ENCODE measurements around the gene PKHD1.
"Not testable (repeated sequence)": the region's sequence is repeated elsewhere in the genome, so short reads cannot be mapped to it uniquely, and the experiment has no call there.

PKHD1 gene

DNA sequence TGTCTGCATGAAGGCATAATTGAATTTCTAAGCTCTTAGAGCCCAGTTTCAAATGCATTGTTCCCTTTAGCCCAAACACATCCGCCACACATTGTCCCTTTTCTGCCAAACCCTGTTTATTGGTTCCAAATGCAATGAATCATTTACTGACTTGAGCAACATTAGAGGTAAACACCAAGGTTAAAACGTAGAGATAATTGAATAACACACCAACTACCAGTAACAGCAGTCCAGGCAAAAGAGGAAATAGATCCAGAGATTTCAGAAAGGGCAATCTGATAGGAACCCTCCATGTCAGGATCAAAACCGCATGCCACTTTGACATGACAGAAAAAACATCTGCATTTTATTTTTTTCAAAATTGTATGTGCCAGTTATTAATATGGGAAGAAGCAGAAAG, 114.8 kb downstream of the PKHD1 start:
- intact Hi-C loops (cut with micrococcal nuclease): no loop called here
- H3K36me3 Mint-ChIP-seq (ENCODE audit: low read depth): no peaks in the 10 kb centered on the region
- H3K27ac Mint-ChIP-seq: no peak overlapping the region
- H3K9me3 Mint-ChIP-seq: no peaks in the 10 kb centered on the region
- no peaks in the 10 kb centered on the region for H3K27me3 Mint-ChIP-seq
- H3K4me1 Mint-ChIP-seq (ENCODE audit: low read depth): no peaks in the 10 kb centered on the region
- H3K4me3 Mint-ChIP-seq: no peak overlapping the region

DNA sequence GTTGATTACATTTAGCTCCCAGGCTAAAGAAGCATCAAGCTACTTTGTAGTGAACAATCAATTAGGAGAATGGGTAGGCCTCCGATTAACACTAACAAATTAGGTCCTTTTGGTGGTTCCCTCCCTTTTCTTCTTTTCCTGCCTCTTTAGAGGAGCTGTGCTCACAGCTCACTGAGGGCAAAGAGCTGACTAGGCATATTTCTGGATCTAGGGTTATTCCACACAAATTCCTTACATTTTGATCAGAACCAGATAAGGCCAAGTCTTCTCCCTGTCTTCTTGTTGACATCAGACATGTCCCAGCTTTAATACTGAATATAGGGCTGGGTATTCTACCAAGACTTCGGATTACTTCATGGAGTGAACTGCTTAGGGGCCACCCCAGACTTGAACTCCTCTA, 119.1 kb downstream of the PKHD1 start:
- intact Hi-C loops (cut with micrococcal nuclease): no loop called here
- no peak overlapping the region for H3K4me3 Mint-ChIP-seq
- no peaks in the 10 kb centered on the region for H3K36me3 Mint-ChIP-seq (ENCODE audit: low read depth)
- no peak overlapping the region for H3K27ac Mint-ChIP-seq
- no peaks in the 10 kb centered on the region for H3K9me3 Mint-ChIP-seq
- peaks cover 1% of the 10 kb centered on the region for H3K27me3 Mint-ChIP-seq
- H3K4me1 Mint-ChIP-seq (ENCODE audit: low read depth): no peaks in the 10 kb centered on the region

DNA sequence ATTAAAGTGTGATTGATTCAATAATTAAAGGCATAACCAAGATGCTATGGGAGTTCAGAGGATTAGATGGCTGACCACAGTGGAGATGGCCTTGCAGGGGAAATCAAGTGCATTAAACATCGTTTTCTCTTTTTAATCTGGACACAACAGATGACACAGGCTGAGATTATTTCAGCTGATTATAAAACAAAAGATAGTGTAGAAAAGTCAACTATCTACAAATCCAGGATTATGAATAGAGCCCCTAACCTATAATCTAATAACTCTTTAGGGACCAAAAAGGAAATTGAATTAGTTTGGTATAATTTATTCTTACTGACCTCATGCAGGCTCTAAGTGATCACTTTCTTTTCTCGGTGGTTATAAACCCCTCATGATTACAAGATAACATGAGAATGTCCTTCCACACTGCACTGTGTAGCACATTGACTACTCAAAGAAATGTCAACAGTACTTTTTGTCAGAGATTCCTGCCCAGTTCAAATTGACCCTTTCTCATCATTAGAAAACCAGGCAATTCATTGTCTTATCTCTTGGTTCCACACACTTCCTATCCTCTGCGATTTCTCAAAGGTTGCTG, 122.1 kb downstream of the PKHD1 start:
- no peak overlapping the region for H3K27ac Mint-ChIP-seq
- no peaks in the 10 kb centered on the region for H3K9me3 Mint-ChIP-seq
- intact Hi-C loops (cut with micrococcal nuclease): no loop called here
- no peaks in the 10 kb centered on the region for H3K4me1 Mint-ChIP-seq (ENCODE audit: low read depth)
- H3K36me3 Mint-ChIP-seq (ENCODE audit: low read depth): no peaks in the 10 kb centered on the region
- no peak overlapping the region for H3K4me3 Mint-ChIP-seq
- H3K27me3 Mint-ChIP-seq: peaks cover 1% of the 10 kb centered on the region

DNA sequence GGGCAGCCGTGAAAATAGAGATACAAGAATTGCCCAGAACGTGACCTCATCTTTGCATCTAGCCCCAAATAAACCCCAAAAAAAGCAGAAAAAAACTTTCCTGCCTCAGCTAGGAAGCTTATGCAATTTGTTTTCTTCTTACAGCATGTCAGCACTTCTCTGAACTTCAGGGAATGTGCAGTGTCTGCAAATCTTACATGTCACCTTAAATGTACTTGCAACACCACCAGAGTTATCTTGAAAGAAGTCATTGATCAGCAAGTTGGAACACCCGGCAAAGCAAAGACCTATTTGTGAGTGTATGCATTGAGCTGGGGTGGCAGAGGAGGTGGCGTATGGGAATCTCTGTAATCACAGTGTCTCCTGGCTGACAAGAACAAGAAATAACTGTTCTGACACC, 123.4 kb downstream of the PKHD1 start:
- H3K27ac Mint-ChIP-seq: peak overlapping the region; percentile 33
- H3K27me3 Mint-ChIP-seq: peaks cover 3% of the 10 kb centered on the region
- no peaks in the 10 kb centered on the region for H3K36me3 Mint-ChIP-seq (ENCODE audit: low read depth)
- no peak overlapping the region for H3K4me3 Mint-ChIP-seq
- intact Hi-C loops (cut with micrococcal nuclease): no loop called here
- H3K9me3 Mint-ChIP-seq: no peaks in the 10 kb centered on the region
- no peaks in the 10 kb centered on the region for H3K4me1 Mint-ChIP-seq (ENCODE audit: low read depth)

DNA sequence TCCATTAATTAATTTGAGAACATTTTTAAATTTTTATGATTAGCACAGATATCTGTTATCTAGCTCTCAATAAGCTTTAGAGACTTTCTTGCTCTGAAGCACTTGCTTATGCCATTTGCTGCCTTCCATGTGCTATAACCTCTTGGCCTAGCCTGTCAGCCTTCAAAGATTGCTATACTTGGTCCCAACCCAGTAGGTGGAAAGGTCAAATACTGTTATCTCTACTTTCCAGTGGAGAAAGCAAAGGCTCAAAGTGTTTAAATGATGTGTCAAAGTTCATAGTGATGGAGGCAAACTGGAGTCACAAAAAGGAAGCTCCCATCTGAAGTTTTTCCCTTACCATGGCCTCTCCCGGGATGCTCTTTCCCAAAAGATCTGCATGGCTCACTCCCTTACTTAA, 125.1 kb downstream of the PKHD1 start:
- H3K27ac Mint-ChIP-seq: no peak overlapping the region
- H3K27me3 Mint-ChIP-seq: peaks cover 3% of the 10 kb centered on the region
- no peak overlapping the region for H3K4me3 Mint-ChIP-seq
- no peaks in the 10 kb centered on the region for H3K4me1 Mint-ChIP-seq (ENCODE audit: low read depth)
- H3K36me3 Mint-ChIP-seq (ENCODE audit: low read depth): no peaks in the 10 kb centered on the region
- intact Hi-C loops (cut with micrococcal nuclease): no loop called here
- no peaks in the 10 kb centered on the region for H3K9me3 Mint-ChIP-seq

DNA sequence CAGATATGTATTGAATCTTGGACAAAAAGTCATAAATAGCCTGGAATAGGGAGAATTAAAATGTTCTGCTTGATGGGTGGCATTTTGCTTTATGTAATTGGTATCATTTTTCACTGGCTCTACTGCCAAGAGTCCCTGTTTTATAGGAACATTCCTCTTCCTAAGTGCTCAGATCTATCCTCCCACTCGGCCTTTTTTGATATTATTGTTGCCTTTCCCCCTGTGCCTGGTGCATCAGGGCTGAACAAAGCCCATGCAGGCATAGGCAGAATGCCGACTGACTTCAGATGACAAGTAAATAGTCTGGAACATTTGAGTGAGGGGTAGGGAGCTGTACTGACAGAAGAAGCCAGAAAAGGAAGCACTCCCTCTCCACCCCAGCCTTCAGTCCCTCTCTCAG, 127.0 kb downstream of the PKHD1 start:
- intact Hi-C loops (cut with micrococcal nuclease): no loop called here
- Mint-ChIP-seq H3K4me1 (ENCODE audit: low read depth) (no peaks in the 10 kb centered on the region), H3K4me3 (no peak overlapping the region), H3K27me3 (peaks cover 1% of the 10 kb centered on the region), H3K36me3 (ENCODE audit: low read depth) (no peaks in the 10 kb centered on the region), H3K27ac (no peak overlapping the region), H3K9me3 (no peaks in the 10 kb centered on the region)

DNA sequence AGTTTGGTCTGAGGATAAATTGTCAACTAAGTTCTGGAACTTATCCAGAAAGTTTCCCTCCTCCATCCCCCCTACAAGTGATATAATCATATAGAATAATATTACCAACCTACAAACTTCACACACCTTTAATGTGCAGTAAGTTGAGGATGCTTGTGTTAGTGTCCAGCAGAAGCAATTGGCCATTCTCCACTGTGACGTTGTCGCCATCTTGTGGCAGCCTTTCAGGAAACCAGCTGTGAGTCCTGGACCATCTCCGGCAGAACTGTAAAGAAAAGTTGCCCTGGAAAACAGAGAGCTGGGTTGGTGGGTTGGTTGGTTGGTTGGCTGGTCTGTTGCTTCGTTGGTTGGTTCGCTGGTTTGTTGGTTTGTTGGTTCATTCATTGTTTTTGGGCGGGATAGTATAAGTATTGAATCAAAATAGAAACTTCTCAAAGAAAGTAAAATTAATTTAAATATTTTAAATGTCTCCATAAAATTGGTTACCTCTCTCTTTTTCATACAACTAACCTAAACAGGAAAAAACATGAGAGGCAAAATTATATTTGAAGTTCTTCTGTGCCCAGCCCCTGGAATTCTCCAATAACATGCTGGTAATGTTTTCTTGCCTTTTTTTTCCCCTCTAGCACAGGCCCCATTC, 127.5 kb downstream of the PKHD1 start:
- intact Hi-C loops (cut with micrococcal nuclease): loop anchor here (2.0 to 10.0 kb wide), 3 partner anchors 103 to 1143 kb away; no protein-coding TSS in a partner anchor
- H3K27ac Mint-ChIP-seq: no peak overlapping the region
- H3K9me3 Mint-ChIP-seq: no peaks in the 10 kb centered on the region
- H3K36me3 Mint-ChIP-seq (ENCODE audit: low read depth): no peaks in the 10 kb centered on the region
- peaks cover 1% of the 10 kb centered on the region for H3K27me3 Mint-ChIP-seq
- H3K4me3 Mint-ChIP-seq: no peak overlapping the region
- H3K4me1 Mint-ChIP-seq (ENCODE audit: low read depth): no peaks in the 10 kb centered on the region

DNA sequence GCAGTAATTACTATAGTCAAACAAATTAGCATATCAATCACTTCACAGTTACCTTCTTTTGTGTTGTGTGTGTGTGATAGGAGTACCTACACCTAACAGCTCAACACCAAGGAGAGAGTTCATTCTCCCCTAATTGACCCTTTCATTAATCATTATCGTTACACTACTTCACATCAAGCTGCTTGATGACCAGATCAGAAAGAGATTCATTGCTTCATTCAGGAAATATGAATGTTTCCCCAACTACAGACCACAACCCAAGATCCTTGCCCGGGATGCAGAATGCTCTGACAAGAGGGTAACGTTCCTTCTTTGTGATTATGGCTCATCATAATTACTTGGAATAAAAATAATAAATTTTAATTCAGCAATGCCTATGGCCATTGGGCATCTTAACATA, 132.7 kb downstream of the PKHD1 start:
- Mint-ChIP-seq H3K9me3 (no peaks in the 10 kb centered on the region), H3K27me3 (no peaks in the 10 kb centered on the region), H3K4me3 (no peak overlapping the region), H3K36me3 (ENCODE audit: low read depth) (no peaks in the 10 kb centered on the region), H3K27ac (no peak overlapping the region), H3K4me1 (ENCODE audit: low read depth) (no peaks in the 10 kb centered on the region)
- intact Hi-C loops (cut with micrococcal nuclease): loop anchor here (5.0 to 10.0 kb wide), 2 partner anchors 97 to 600 kb away; no protein-coding TSS in a partner anchor

DNA sequence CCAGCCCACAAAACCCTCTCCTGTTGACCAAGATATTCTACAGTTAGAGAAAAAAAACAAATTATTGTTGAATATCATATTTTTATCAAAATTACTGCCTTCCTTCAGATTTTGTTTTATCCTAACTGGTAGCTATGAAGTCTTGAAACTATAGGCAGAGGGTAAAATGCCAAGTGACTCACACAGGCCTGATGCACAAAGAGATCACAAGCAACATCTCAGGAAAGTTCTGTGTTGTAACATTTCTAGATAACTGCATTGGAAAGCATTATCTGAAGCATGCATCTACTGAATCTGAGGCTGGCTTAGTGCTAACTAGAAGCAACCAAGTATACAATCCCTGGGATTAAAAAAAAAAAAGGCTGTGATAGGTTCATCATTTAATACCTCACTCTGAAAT, 134.2 kb downstream of the PKHD1 start:
- intact Hi-C loops (cut with micrococcal nuclease): loop anchor here (10.0 kb wide), 1 partner anchor 598 kb away; no protein-coding TSS in a partner anchor
- H3K27ac Mint-ChIP-seq: no peak overlapping the region
- no peaks in the 10 kb centered on the region for H3K27me3 Mint-ChIP-seq
- H3K9me3 Mint-ChIP-seq: no peaks in the 10 kb centered on the region
- no peak overlapping the region for H3K4me3 Mint-ChIP-seq
- no peaks in the 10 kb centered on the region for H3K36me3 Mint-ChIP-seq (ENCODE audit: low read depth)
- H3K4me1 Mint-ChIP-seq (ENCODE audit: low read depth): no peaks in the 10 kb centered on the region

DNA sequence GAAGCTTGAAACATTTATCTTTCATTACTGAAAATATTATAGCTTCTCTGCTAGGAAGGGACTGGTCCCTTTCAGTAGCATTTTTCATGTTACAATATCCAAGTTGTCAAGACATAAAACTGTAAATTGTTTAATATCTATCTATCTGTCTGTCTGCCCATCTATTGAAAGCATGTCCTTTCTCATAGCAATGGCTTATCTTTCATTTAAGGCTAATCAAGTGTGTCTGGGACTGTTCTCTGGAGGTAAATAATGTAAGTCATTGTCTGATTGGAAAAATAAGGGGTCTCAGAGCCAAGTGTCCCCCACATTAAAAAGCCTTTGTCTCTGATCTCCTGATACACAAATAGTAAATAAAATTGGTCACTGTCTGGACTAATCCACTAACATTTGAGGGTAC, 135.5 kb downstream of the PKHD1 start:
- no peaks in the 10 kb centered on the region for H3K27me3 Mint-ChIP-seq
- no peaks in the 10 kb centered on the region for H3K9me3 Mint-ChIP-seq
- no peaks in the 10 kb centered on the region for H3K4me1 Mint-ChIP-seq (ENCODE audit: low read depth)
- intact Hi-C loops (cut with micrococcal nuclease): loop anchor here (10.0 kb wide), 1 partner anchor 597 kb away; no protein-coding TSS in a partner anchor
- no peak overlapping the region for H3K4me3 Mint-ChIP-seq
- H3K27ac Mint-ChIP-seq: no peak overlapping the region
- H3K36me3 Mint-ChIP-seq (ENCODE audit: low read depth): no peaks in the 10 kb centered on the region

DNA sequence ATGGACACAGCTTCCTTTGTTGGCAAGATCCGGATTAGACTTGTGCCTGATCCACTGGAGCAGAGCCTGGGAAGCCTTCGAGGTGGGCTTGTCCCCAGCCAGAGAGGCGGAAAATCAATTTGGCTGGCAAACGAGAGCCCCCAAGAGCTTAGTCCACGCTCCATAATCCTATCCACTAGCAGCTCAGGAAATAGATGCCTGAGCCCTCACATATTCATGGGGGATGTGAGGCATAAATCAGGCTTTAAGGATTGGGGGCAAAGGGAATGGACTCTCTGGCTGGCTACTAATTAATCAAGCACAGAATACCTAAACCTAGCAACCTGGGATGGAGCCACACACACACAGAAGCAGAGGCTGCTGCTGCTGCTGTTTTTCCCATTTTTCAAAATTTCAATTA, 137.9 kb downstream of the PKHD1 start:
- Mint-ChIP-seq H3K27me3 (no peaks in the 10 kb centered on the region), H3K36me3 (ENCODE audit: low read depth) (no peaks in the 10 kb centered on the region), H3K27ac (no peak overlapping the region), H3K4me1 (ENCODE audit: low read depth) (no peaks in the 10 kb centered on the region), H3K4me3 (no peak overlapping the region), H3K9me3 (no peaks in the 10 kb centered on the region)
- intact Hi-C loops (cut with micrococcal nuclease): no loop called here

DNA sequence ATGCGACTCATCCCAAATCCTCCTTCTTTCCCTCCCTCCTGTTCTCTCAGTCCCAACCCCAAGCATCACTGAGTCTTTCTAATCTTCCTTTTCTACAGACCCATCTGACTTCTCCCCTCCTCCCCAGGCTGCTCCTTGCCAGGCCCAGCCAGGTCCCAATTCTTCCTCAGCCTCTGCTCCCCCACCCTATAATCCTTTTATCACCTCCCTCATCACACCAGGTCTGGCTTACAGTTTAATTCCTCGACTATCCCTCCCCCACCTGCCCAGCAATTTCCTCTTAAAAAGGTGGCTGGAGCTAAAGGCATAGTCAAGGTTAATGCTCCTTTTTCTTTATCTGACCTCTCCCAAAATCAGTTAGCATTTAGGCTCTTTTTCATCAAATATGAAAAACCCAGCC, 147.7 kb downstream of the PKHD1 start:
- intact Hi-C loops (cut with micrococcal nuclease); H3K27me3 Mint-ChIP-seq; H3K36me3 Mint-ChIP-seq (ENCODE audit: low read depth); H3K27ac Mint-ChIP-seq; H3K9me3 Mint-ChIP-seq; H3K4me3 Mint-ChIP-seq; H3K4me1 Mint-ChIP-seq (ENCODE audit: low read depth): not testable (repeated sequence)

DNA sequence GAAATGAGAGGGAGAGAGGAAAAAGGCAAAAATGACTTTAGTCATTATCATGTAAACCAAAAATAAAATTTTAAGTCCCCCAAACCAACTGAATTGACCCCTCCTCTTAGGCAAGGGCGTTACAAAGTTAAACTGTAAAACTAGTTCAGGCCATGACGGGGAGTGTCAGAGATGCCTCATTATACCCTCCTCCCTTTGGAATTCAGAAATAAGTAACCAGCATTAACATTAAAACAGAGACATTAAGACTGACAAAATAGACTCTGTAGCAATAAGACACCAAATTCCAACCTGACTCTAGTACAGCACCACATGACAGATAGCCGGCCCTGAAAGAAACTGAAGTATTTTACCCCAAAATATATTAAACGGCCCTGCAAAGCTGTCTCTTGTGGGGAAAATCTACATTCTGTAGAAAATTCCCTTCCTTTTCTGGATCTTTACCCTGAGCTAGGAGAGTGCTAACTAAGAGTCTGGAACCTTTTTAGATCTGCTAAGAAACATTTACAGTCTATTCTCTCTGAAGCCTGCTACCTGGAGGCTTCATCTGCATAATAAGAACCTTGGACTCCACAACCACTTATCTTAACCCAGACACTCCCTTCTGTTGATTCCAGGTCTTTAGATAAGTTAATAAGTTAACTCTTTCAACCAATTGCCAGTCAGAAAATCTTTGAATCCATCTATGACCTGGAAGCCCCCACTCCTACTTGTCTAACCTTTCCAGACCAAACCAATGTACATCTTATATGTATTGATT, 150.7 kb downstream of the PKHD1 start:
- Mint-ChIP-seq H3K27ac (no peak overlapping the region), H3K36me3 (ENCODE audit: low read depth) (no peaks in the 10 kb centered on the region), H3K27me3 (no peaks in the 10 kb centered on the region), H3K9me3 (no peaks in the 10 kb centered on the region), H3K4me1 (ENCODE audit: low read depth) (no peaks in the 10 kb centered on the region), H3K4me3 (no peak overlapping the region)
- intact Hi-C loops (cut with micrococcal nuclease): no loop called here

DNA sequence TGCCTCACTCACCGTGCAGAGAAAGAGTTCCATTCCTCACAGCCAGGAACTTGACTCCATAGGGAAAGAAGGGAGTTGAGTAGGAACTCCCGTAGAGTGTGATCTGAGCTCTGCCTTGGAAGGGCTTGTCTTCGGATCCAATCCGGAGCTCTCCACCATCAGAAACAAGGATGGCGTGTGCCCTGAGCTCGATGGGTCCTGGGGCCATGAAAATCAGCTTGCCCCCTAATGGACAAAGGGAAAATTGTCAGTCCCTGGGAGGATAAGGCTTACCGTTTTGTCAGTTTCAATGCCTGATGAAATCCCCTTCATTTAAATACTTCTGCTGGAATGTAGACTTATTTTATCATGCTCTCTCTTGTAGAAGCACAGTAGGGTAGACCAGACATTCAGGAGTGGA, 153.3 kb downstream of the PKHD1 start:
- Mint-ChIP-seq H3K36me3 (ENCODE audit: low read depth) (no peaks in the 10 kb centered on the region), H3K27ac (no peak overlapping the region), H3K4me3 (no peak overlapping the region), H3K27me3 (no peaks in the 10 kb centered on the region), H3K4me1 (ENCODE audit: low read depth) (no peaks in the 10 kb centered on the region), H3K9me3 (no peaks in the 10 kb centered on the region)
- intact Hi-C loops (cut with micrococcal nuclease): no loop called here

All from dendritic cell treated with granulocyte-macrophage colony-stimulating factor and Interleukin-4, amounts not matched to agents 40 ng/mL and 50 ng/mL, for 4 days (primary cell).